UCSD-AML1 (cell line): Measurements from ENCODE around the gene PLS1.

Experiments
- DNase-seq: peaks from one replicate; lab custom pipeline; 2025; ENCODE audit not compliant: unreplicated experiment; lab: John Stamatoyannopoulos, UW

The PLS1 gene

GRCh38 chr3:142636664-142637063, 40.5 kb downstream of the PLS1 start:
- DNase-seq, result no peak

- no peak for DNase-seq
These were observed 42.1 kb downstream of the PLS1 start for GRCh38 chr3:142638291-142638690.

- no peak for DNase-seq
These were observed 45.3 kb downstream of the PLS1 start for GRCh38 chr3:142641504-142641903.

GRCh38 chr3:142642956-142643355, 46.8 kb downstream of the PLS1 start:
- no peak for DNase-seq

GRCh38 chr3:142644502-142644901, 48.3 kb downstream of the PLS1 start:
- DNase-seq, result no peak

GRCh38 chr3:142645236-142645793, 49.1 kb downstream of the PLS1 start:
- DNase-seq, result no peak

GRCh38 chr3:142646020-142646785, 50.0 kb downstream of the PLS1 start:
- no peak for DNase-seq

GRCh38 chr3:142647856-142648255, 51.7 kb downstream of the PLS1 start:
- no peak for DNase-seq

- no peak for DNase-seq
These were observed 52.8 kb downstream of the PLS1 start for GRCh38 chr3:142648950-142649349.

GRCh38 chr3:142650001-142650693, 54.0 kb downstream of the PLS1 start:
- no peak for DNase-seq

- no peak for DNase-seq
These were observed 55.5 kb downstream of the PLS1 start for GRCh38 chr3:142651711-142652110.

- DNase-seq, result no peak
These were observed 56.7 kb downstream of the PLS1 start for GRCh38 chr3:142652826-142653292.

- DNase-seq, result no peak
These were observed 60.4 kb downstream of the PLS1 start for GRCh38 chr3:142656575-142656974.

GRCh38 chr3:142657033-142657432, 60.8 kb downstream of the PLS1 start:
- no peak for DNase-seq

GRCh38 chr3:142660383-142660782, 64.2 kb downstream of the PLS1 start:
- no peak for DNase-seq

GRCh38 chr3:142660893-142661292, 64.7 kb downstream of the PLS1 start:
- DNase-seq, result no peak

GRCh38 chr3:142663865-142664264, 67.7 kb downstream of the PLS1 start:
- no peak for DNase-seq

- no peak for DNase-seq
These were observed 68.1 kb downstream of the PLS1 start for GRCh38 chr3:142664311-142664710.

GRCh38 chr3:142664819-142665218, 68.6 kb downstream of the PLS1 start:
- no peak for DNase-seq

GRCh38 chr3:142670120-142670519, 73.9 kb downstream of the PLS1 start:
- DNase-seq, result no peak

- no peak for DNase-seq
These were observed 80.0 kb downstream of the PLS1 start for GRCh38 chr3:142676151-142676550.

GRCh38 chr3:142680710-142681109, 84.5 kb downstream of the PLS1 start:
- DNase-seq, result no peak
